Liver (tissue), 9 donors: ENCODE data around the gene RER1. TPM values are rescaled to one million over a fixed set of nuclear protein-coding genes. Genes with fewer than 3 reads are reported as not detected.

ENCODE experiments used
- DNase-seq: peaks from one replicate; pipeline ENCODE4 v3.0.0-alpha.2; 2017; ENCODE audit warnings: low spot score
- H3K27ac ChIP-seq, 2 donors: one replicate each; pipeline ENCODE4 v1.7.0; 2013; ENCODE audit warnings: inconsistent platforms in 2 of 2, low read length in 2 of 2, control low read depth in 1 of 2, low read depth in 1 of 2, mild to moderate bottlenecking in 1 of 2
- H3K27me3 ChIP-seq, 4 donors: one replicate each; pipeline versions ENCODE4 v1.6.1 to v1.7.0; 2013; ENCODE audit warnings: low read length in 3 of 4, inconsistent platforms in 1 of 4, mild to moderate bottlenecking in 1 of 4, moderate library complexity in 1 of 4; ENCODE audit not compliant: control insufficient read depth in 4 of 4, insufficient read depth in 4 of 4
- H3K36me3 ChIP-seq, 4 donors: one replicate each; pipeline versions ENCODE4 v1.6.1 to v1.7.0; 2013; ENCODE audit warnings: low read length in 3 of 4, mild to moderate bottlenecking in 3 of 4, low read depth in 1 of 4, moderate library complexity in 1 of 4; ENCODE audit not compliant: control insufficient read depth in 4 of 4, insufficient read depth in 3 of 4
- H3K4me1 ChIP-seq, 4 donors: one replicate each; pipeline versions ENCODE4 v1.6.1 to v1.7.0; 2013; ENCODE audit warnings: low read length in 3 of 4, mild to moderate bottlenecking in 3 of 4, moderate library complexity in 1 of 4; ENCODE audit not compliant: control insufficient read depth in 4 of 4, insufficient read depth in 4 of 4
- H3K4me3 ChIP-seq, 3 donors: one replicate each; pipeline versions ENCODE4 v1.6.1 to v1.7.0; 2013; ENCODE audit warnings: low read length in 3 of 3, control low read depth in 1 of 3, low read depth in 1 of 3, mild to moderate bottlenecking in 1 of 3
- H3K9ac ChIP-seq, 2 donors: one replicate each; pipeline ENCODE4 v1.7.0; 2013; ENCODE audit warnings: low read length in 2 of 2, mild to moderate bottlenecking in 2 of 2, moderate library complexity in 2 of 2, control low read depth in 1 of 2, low read depth in 1 of 2
- H3K9me3 ChIP-seq, 4 donors: one replicate each; pipeline versions ENCODE4 v1.6.1 to v1.7.0; 2013; ENCODE audit warnings: low read length in 3 of 4; ENCODE audit not compliant: control insufficient read depth in 4 of 4
- EGR1 ChIP-seq, 2 donors: IDR thresholded peaks; 2 replicates each; pipeline ENCODE4 v1.6.1; 2016 to 2018; ENCODE audit warnings: antibody characterized with exemption in 2 of 2, low read depth in 2 of 2
- FOXA1 ChIP-seq: IDR thresholded peaks from 2 replicates; pipeline ENCODE4 v1.6.1; 2016; ENCODE audit warnings: antibody characterized with exemption
- GABPA ChIP-seq, 2 donors: IDR thresholded peaks in 1 of 2; conservative IDR thresholded peaks in 1 of 2; 2 replicates each; pipeline ENCODE4 v1.6.1; 2016; ENCODE audit warnings: antibody characterized with exemption in 2 of 2, mild to moderate bottlenecking in 1 of 2, moderate library complexity in 1 of 2
- HNF4A ChIP-seq, 2 donors: conservative IDR thresholded peaks; 2 replicates each; pipeline ENCODE4 v1.6.1; 2016; ENCODE audit warnings: antibody characterized with exemption in 2 of 2, mild to moderate bottlenecking in 2 of 2
- HNF4G ChIP-seq: IDR thresholded peaks from 2 replicates; pipeline ENCODE4 v1.6.1; 2016; ENCODE audit warnings: antibody characterized with exemption
- JUND ChIP-seq, 2 donors: IDR thresholded peaks; 2 replicates each; pipeline ENCODE4 v1.6.1; 2016; ENCODE audit warnings: antibody characterized with exemption in 2 of 2
- NR2F2 ChIP-seq: IDR thresholded peaks from 2 replicates; pipeline ENCODE4 v1.6.1; 2016; ENCODE audit warnings: antibody characterized with exemption
- RAD21 ChIP-seq, 2 donors: IDR thresholded peaks; 2 replicates each; pipeline ENCODE4 v1.6.1; 2016; ENCODE audit warnings: antibody characterized with exemption in 2 of 2, mild to moderate bottlenecking in 2 of 2
- RXRA ChIP-seq, 2 donors: IDR thresholded peaks; 2 replicates each; pipeline ENCODE4 v1.6.1; 2017 to 2018; ENCODE audit warnings: antibody characterized with exemption in 2 of 2, mild to moderate bottlenecking in 1 of 2
- SP1 ChIP-seq: IDR thresholded peaks from 2 replicates; pipeline ENCODE4 v1.6.1; 2018; ENCODE audit warnings: antibody characterized with exemption, mild to moderate bottlenecking
- TAF1 ChIP-seq: conservative IDR thresholded peaks from 2 replicates; pipeline ENCODE4 v1.6.1; 2016; ENCODE audit warnings: antibody characterized with exemption, mild to moderate bottlenecking
- YY1 ChIP-seq: IDR thresholded peaks from 2 replicates; pipeline ENCODE4 v1.6.1; 2016; ENCODE audit warnings: antibody characterized with exemption, mild to moderate bottlenecking
- WGBS: extraction: QIAGEN DNeasy Blood & Tissue Kit; methylation state at CpG from one replicate; pipeline ENCODE4 v1.1.7; 2013; 5-methylcytosine and 5-hydroxymethylcytosine counted together
- polyA plus RNA-seq, 2 donors: library from polyadenylated mRNA; stranded (reverse) in 1 of 2; unstranded in 1 of 2; fragments of 200-250 nt in 1 of 2; fragments of >200 nt in 1 of 2; fragmentation: Nextera tagmentation in 1 of 2; extraction: Ambion mirVana in 1 of 2; gene quantifications; one replicate each; pipeline versions ENCODE4 v1.2.1 to v1.2.3, GENCODE V29; 2013 to 2015
- total RNA-seq, 2 donors: library from RNA; depleted of rRNA; stranded (reverse); fragments of >200 nt; gene quantifications; one replicate each; pipeline ENCODE4 v1.2.3, GENCODE V29; 2014
- TF ChIP-seq, protein P1 (sequence below): fragments of 150-350 bp; IDR thresholded peaks from 2 replicates; pipeline ENCODE4 v1.5.1; 2017; ENCODE audit warnings: improper control_type of control experiment, low read depth, low read length; ENCODE audit not compliant: missing input control
- TF ChIP-seq, protein P2 (sequence below): IDR thresholded peaks from 2 replicates; pipeline ENCODE4 v1.6.1; 2016; ENCODE audit warnings: antibody characterized with exemption
- TF ChIP-seq, protein P3 (sequence below): IDR thresholded peaks from 2 replicates; pipeline ENCODE4 v1.6.1; 2016; ENCODE audit warnings: antibody characterized with exemption, mild to moderate bottlenecking
- TF ChIP-seq, protein P4 (sequence below): IDR thresholded peaks from 2 replicates; pipeline ENCODE4 v1.6.1; 2016; ENCODE audit warnings: antibody characterized with exemption
- TF ChIP-seq, protein P5 (sequence below): IDR thresholded peaks from 2 replicates; pipeline ENCODE4 v1.6.1; 2016; ENCODE audit warnings: antibody characterized with exemption
- donor health status: healthy.
- donor health status: healthy.
- donor health status: healthy.
- donor health status: healthy.
- donor health status: healthy.

The RER1 gene
- total and polyA plus RNA-seq, 4 donors = 43.5 to 142 (median 89.7) TPM

DNA sequence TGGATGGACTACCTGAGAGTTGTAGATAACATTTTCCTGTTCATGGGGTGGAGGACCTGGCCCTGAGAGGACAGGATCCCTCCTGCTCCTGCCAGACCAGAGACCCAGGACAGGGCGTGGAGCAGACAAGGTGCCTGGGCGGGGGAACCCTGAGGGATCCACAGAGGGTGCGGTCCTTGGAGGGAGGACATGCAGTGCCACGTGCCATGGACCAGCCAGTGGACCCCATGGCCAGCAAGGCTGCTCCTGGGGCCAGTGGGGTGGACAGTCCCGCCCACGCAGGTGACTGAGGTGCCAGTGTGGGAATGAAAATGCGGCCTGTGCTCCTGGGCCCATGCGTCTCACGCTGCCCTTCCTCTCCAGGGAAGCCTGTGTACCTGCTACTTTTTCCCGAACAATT is 3.6 kb downstream of the RER1 start:
- H3K9ac ChIP-seq = no peak overlapping the region
- peaks cover 12 to 39% (median 30%) of the 10 kb centered on the region in 4 donors for H3K36me3 ChIP-seq
- TF ChIP-seq RAD21 (IDR thresholded peaks at IDR 0.05) = no peak
- TF ChIP-seq, protein P1, sequence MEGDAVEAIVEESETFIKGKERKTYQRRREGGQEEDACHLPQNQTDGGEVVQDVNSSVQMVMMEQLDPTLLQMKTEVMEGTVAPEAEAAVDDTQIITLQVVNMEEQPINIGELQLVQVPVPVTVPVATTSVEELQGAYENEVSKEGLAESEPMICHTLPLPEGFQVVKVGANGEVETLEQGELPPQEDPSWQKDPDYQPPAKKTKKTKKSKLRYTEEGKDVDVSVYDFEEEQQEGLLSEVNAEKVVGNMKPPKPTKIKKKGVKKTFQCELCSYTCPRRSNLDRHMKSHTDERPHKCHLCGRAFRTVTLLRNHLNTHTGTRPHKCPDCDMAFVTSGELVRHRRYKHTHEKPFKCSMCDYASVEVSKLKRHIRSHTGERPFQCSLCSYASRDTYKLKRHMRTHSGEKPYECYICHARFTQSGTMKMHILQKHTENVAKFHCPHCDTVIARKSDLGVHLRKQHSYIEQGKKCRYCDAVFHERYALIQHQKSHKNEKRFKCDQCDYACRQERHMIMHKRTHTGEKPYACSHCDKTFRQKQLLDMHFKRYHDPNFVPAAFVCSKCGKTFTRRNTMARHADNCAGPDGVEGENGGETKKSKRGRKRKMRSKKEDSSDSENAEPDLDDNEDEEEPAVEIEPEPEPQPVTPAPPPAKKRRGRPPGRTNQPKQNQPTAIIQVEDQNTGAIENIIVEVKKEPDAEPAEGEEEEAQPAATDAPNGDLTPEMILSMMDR = no peak
- TF ChIP-seq NR2F2 = no peak
- TF ChIP-seq HNF4A (conservative IDR thresholded peaks at IDR 0.05) = no peak
- TF ChIP-seq, protein P2, sequence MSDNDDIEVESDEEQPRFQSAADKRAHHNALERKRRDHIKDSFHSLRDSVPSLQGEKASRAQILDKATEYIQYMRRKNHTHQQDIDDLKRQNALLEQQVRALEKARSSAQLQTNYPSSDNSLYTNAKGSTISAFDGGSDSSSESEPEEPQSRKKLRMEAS = no peak
- no peak for TF ChIP-seq JUND (IDR thresholded peaks at IDR 0.05)
- TF ChIP-seq HNF4G = no peak
- TF ChIP-seq, protein P3, sequence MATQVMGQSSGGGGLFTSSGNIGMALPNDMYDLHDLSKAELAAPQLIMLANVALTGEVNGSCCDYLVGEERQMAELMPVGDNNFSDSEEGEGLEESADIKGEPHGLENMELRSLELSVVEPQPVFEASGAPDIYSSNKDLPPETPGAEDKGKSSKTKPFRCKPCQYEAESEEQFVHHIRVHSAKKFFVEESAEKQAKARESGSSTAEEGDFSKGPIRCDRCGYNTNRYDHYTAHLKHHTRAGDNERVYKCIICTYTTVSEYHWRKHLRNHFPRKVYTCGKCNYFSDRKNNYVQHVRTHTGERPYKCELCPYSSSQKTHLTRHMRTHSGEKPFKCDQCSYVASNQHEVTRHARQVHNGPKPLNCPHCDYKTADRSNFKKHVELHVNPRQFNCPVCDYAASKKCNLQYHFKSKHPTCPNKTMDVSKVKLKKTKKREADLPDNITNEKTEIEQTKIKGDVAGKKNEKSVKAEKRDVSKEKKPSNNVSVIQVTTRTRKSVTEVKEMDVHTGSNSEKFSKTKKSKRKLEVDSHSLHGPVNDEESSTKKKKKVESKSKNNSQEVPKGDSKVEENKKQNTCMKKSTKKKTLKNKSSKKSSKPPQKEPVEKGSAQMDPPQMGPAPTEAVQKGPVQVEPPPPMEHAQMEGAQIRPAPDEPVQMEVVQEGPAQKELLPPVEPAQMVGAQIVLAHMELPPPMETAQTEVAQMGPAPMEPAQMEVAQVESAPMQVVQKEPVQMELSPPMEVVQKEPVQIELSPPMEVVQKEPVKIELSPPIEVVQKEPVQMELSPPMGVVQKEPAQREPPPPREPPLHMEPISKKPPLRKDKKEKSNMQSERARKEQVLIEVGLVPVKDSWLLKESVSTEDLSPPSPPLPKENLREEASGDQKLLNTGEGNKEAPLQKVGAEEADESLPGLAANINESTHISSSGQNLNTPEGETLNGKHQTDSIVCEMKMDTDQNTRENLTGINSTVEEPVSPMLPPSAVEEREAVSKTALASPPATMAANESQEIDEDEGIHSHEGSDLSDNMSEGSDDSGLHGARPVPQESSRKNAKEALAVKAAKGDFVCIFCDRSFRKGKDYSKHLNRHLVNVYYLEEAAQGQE = no peak
- H3K4me3 ChIP-seq = no peak overlapping the region
- H3K4me1 ChIP-seq = peaks cover 3 to 35% (median 32%) of the 10 kb centered on the region in 4 donors
- H3K27me3 ChIP-seq = no peaks in the 10 kb centered on the region
- WGBS = 93% methylated on average over 10 of the region's 10 CpGs
- DNase-seq = no peak
- H3K27ac ChIP-seq = no peak overlapping the region
- H3K9me3 ChIP-seq = no peaks in the 10 kb centered on the region

DNA sequence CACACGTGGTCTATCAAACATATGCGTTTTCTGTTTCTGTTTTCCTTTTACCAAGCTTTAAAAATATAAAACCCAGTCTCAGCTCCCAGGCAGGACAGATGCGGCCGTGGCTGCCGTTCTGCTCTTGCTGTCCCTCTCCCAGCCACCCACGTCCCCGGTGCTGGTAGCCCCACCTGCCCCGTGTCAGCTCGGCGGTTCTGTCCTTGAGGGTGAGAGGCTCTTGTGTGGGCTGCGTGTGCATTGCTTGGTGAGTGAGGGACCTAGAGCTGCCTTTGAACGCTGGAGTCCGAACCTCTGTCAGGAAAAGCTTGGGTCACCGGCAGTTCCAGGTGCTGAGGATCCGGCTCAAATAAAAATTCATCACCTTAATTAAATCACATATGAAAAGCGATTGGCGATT is 4.4 kb downstream of the RER1 start:
- WGBS = 93% methylated on average over 17 of the region's 17 CpGs
- Histone ChIP-seq H3K36me3 (peaks cover 12 to 46% (median 35%) of the 10 kb centered on the region in 4 donors), H3K9ac (no peak overlapping the region), H3K27ac (no peak overlapping the region), H3K4me3 (no peak overlapping the region), H3K4me1 (peaks cover 3 to 27% (median 24%) of the 10 kb centered on the region in 4 donors), H3K27me3 (no peaks in the 10 kb centered on the region), H3K9me3 (no peaks in the 10 kb centered on the region)
- TF ChIP-seq, protein P4, sequence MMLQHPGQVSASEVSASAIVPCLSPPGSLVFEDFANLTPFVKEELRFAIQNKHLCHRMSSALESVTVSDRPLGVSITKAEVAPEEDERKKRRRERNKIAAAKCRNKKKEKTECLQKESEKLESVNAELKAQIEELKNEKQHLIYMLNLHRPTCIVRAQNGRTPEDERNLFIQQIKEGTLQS = no peak
- TF ChIP-seq FOXA1 (no peak), YY1 (no peak), EGR1 (IDR thresholded peaks at IDR 0.05; ENCODE audit: low read depth in 2 of 2) (no peak), RXRA (IDR thresholded peaks at IDR 0.05) (no peak), HNF4A (conservative IDR thresholded peaks at IDR 0.05) (no peak), SP1 (no peak), JUND (IDR thresholded peaks at IDR 0.05) (no peak), GABPA (IDR thresholded peaks at IDR 0.05 in 1 of 2, conservative IDR thresholded peaks at IDR 0.05 in 1 of 2) (no peak), NR2F2 (no peak), TAF1 (no peak), RAD21 (IDR thresholded peaks at IDR 0.05) (no peak)
- TF ChIP-seq, protein P1 = no peak
- TF ChIP-seq, protein P5, sequence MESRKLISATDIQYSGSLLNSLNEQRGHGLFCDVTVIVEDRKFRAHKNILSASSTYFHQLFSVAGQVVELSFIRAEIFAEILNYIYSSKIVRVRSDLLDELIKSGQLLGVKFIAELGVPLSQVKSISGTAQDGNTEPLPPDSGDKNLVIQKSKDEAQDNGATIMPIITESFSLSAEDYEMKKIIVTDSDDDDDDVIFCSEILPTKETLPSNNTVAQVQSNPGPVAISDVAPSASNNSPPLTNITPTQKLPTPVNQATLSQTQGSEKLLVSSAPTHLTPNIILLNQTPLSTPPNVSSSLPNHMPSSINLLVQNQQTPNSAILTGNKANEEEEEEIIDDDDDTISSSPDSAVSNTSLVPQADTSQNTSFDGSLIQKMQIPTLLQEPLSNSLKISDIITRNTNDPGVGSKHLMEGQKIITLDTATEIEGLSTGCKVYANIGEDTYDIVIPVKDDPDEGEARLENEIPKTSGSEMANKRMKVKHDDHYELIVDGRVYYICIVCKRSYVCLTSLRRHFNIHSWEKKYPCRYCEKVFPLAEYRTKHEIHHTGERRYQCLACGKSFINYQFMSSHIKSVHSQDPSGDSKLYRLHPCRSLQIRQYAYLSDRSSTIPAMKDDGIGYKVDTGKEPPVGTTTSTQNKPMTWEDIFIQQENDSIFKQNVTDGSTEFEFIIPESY = no peak
- TF ChIP-seq, protein P3 = no peak
- TF ChIP-seq, protein P2 = no peak
- DNase-seq = no peak
